GM06990 (cell line): ENCODE results near the gene PLXDC1.
A peak's percentile ranks its signal among the peaks of the same experiment; 100 is the strongest.

Source experiments
- DNase-seq: peaks from one replicate; pipeline ENCODE4 v3.0.0-alpha.2; 2011; ENCODE audit not compliant: insufficient read length; ENCODE audit errors: extremely low read depth
- H3K27me3 ChIP-seq: replicated peaks from 2 replicates; pipeline ENCODE4 v1.6.0; 2011; ENCODE audit warnings: low read length; ENCODE audit not compliant: control insufficient read depth, insufficient read depth
- H3K36me3 ChIP-seq: 2 replicates; pipeline ENCODE4 v1.5.1; 2011; ENCODE audit warnings: low read length; ENCODE audit not compliant: control insufficient read depth, insufficient read depth
- H3K4me3 ChIP-seq: replicated peaks from 2 replicates; pipeline ENCODE4 v1.5.1; 2011; ENCODE audit warnings: low read depth, mild to moderate bottlenecking, control low read depth, low read length
- CTCF ChIP-seq: IDR thresholded peaks from 2 replicates; pipeline ENCODE4 v1.5.1; 2011; ENCODE audit warnings: low read length, control low read depth, mild to moderate bottlenecking, inconsistent platforms; ENCODE audit not compliant: insufficient read depth, poor library complexity, severe bottlenecking

The PLXDC1 gene

DNA sequence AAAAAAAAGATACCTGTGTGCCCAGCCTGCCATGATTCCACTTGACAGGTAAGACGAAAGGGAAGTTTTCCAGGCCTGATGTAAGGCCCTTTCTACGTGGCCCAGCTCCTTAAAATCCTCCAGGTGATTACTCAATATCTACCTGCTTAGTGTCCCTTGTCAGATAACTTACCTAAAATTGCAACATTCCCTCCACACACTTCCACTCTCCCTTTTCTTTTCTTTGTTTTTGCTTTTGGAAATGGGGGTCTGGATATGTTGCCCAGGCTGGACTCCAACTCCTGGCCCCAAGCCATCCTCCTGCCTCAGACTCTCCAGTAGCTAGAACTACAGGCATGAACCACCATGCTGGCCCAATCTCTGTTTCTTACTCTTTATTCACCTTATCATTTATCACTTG, 7.2 kb upstream of the PLXDC1 start:
- DNase-seq, result no peak
- Histone ChIP-seq H3K4me3 (no peak overlapping the region), H3K27me3 (no peaks in the 10 kb centered on the region), H3K36me3 (no peaks in the 10 kb centered on the region)
- TF ChIP-seq CTCF, result no peak

DNA sequence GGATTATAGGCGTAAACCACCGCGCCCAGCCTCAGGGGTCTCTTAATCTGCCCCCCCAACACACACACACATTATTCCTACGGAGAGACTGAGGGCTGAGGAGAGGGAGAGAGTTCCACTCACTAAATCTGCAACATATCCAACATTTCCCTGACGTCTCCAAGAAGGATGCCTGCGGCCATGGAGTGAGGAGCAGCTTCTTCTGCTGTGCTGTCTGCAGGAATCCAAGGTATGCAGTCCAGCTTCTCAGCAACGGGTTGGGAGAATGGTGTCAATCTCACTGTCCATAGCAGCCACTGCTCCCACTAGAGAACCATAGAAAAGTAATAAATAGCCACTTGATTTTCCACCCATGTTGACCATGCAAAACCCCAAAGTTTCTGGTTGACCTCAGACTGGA, 5.1 kb upstream of the PLXDC1 start:
- Histone ChIP-seq H3K36me3 (no peaks in the 10 kb centered on the region), H3K27me3 (no peaks in the 10 kb centered on the region), H3K4me3 (no peak overlapping the region)
- DNase-seq, result no peak
- TF ChIP-seq CTCF, result no peak

DNA sequence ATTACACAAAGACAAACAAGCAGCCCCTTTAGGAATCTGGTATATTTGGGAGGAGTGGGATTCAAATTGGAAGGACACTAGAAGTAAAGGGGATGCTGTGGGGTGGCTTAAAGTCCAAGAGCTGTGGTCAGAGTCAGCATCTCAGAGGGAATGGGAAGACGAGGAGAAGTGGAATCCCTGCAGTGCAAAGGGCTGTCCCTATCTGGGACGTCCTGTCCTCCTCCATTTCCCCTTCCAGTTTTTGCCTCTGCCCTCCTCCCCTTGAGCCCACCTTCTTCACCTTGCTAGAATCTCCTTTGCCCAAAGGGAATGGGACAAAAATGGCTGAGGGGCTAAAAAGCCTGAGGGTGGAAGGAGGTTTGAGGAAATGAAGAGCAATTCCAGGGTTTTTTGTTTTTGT, 4.2 kb upstream of the PLXDC1 start:
- no peak for DNase-seq
- H3K4me3 ChIP-seq, result no peak overlapping the region
- peaks cover 2% of the 10 kb centered on the region for H3K27me3 ChIP-seq
- H3K36me3 ChIP-seq, result no peaks in the 10 kb centered on the region
- no peak for TF ChIP-seq CTCF

- Histone ChIP-seq H3K36me3 (no peaks in the 10 kb centered on the region), H3K4me3 (peak overlapping the region; percentile 83), H3K27me3 (peaks cover 3% of the 10 kb centered on the region)
- peak; percentile 81 for DNase-seq
- TF ChIP-seq CTCF, result no peak
These were observed 2.2 kb upstream of the PLXDC1 start for GRCh38 chr17:39153599-39154051.

GRCh38 chr17:39151943-39152818, 744 bp upstream of the PLXDC1 start:
- no peak for TF ChIP-seq CTCF
- DNase-seq, result no peak
- no peaks in the 10 kb centered on the region for H3K36me3 ChIP-seq
- peaks cover 3% of the 10 kb centered on the region for H3K27me3 ChIP-seq
- H3K4me3 ChIP-seq, result no peak overlapping the region
